HG03108 (cell line): Measurements from ENCODE around the gene TPTE2.
"Not testable (repeated sequence)": the region's sequence is repeated elsewhere in the genome, so short reads cannot be mapped to it uniquely, and the experiment has no call there.

Experiments
- ATAC-seq: cut with Tn5 transposase; IDR thresholded peaks from one replicate; pipeline ENCODE4 v1.9.1; 2021; ENCODE audit warnings: moderate library complexity; ENCODE audit not compliant: unreplicated experiment

Gene TPTE2

GRCh38 chr13:19572280-19572679, 10.9 kb upstream of the TPTE2 start:
- no peak for ATAC-seq

- ATAC-seq, result peak; percentile 66
These were observed 6.6 kb upstream of the TPTE2 start for GRCh38 chr13:19567820-19568534.

DNA sequence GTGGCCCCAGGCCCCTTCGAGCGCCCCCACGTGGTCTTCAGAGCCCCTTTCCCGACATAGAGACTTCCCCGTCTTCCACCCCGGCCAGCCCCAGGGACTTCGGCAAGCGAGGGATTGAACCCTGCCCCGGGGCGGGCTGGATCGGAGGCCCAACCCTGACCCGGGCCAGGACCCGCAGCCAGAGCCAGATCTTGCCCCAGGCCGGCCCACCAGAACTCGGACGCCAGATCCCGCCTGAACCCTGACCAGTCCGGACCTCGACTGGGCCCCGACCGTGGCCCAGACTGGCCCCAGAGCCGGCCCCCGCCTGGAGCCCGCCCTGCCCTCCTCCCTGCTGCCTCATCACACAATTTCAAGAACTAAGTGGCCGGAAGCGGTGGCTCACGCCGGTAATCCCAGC, 253 bp upstream of the TPTE2 start:
- ATAC-seq, result no peak

DNA sequence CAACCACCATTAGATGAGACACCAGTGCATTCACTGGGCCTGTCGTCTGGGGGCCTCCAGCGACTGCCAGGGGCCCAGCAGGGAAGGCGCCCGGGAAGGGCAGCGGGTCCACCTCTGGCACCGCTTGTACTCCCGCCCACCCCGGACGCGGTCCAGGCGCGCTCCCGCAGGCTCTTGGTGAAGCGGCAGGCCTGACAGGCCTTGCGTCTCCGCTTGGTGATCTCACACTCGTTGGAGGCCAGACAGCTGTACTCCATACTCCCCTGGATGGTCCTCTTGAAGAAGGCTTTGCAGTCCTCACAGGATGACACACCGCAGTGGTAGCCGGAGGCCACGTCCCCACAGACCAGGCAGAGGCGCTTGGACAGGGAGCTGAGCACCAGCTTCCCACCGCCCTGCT, 660 bp downstream of the TPTE2 start:
- ATAC-seq, result not testable (repeated sequence)

DNA sequence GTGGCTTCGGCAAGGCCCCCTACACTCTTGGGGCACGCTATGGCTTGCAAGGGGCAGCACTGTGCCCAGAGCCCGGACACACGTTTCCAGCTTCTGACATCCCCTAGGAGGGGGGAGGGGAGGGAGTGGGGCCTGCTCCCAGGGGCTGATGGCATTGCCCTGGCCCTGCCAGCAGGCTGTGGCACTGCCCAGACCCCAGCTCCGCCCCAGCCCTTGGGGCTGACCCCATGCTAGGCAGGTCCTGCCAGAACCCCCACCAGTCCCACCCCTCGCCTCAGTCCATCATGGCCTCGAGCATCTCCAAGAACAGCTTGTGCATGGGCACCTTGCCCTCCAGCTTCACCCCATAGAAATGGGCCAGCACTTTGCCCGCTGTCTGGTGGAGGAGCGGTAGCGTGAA, 1.6 kb downstream of the TPTE2 start:
- not testable (repeated sequence) for ATAC-seq

DNA sequence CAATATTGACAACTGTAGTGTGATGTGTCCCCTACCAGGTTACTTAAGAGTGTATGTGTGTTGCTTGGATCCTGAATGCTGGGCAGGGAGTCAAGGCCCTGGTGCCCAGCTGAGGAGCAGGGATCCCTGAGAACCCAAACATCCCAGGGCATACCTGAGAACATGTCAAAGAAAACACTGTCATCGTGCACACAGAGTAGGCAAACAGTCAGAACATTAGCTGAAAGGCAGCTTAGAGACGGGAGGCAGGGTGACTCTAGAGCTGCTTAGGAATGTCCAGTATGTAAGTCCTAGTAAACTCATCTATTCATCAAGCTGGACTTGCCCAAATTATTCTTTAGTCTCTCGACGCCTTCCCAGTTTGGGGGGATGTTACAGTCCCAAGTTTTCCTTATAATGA, 4.0 kb downstream of the TPTE2 start:
- not testable (repeated sequence) for ATAC-seq

GRCh38 chr13:19549245-19549644, 12.1 kb downstream of the TPTE2 start:
- ATAC-seq, result not testable (repeated sequence)

GRCh38 chr13:19525634-19526033, 35.7 kb downstream of the TPTE2 start:
- ATAC-seq, result not testable (repeated sequence)

DNA sequence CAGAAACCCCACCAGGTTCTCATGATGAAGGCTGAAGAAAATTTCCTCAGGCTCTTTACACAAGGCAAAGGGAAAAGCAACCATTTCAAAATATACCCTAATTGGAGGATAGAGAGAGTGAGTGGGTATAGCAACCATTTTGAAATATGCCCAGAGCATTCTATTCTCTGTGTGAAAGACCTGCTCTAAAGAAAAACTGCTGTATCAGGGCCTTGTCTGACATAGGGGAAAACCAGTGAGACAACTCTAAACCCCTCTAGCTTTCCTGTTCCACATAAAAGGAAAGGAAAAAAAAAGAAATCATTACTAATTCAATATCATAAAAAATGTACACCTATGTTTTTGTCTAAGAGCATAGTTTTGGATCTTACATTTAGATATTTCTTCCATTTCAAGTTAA, 42.3 kb downstream of the TPTE2 start:
- no peak for ATAC-seq

DNA sequence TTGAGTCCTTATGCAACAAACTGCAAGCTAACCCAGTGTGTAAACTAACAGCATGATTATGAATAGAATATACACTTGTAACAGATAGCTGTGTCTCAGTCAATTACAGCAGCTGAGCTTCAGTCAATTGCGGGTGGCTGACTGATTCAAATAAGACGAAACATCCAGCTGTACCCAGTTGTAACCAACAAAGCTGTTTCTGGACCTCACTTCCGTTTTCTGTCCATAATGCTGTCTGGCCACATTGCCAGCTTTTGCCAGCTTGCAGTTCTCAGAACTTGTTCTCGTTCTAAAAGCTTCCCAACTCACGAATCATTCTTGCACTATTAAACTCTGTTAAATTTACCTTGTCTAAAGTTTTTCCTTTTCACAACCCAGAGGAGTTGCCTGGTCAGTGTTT, 53.7 kb downstream of the TPTE2 start:
- ATAC-seq, result not testable (repeated sequence)

DNA sequence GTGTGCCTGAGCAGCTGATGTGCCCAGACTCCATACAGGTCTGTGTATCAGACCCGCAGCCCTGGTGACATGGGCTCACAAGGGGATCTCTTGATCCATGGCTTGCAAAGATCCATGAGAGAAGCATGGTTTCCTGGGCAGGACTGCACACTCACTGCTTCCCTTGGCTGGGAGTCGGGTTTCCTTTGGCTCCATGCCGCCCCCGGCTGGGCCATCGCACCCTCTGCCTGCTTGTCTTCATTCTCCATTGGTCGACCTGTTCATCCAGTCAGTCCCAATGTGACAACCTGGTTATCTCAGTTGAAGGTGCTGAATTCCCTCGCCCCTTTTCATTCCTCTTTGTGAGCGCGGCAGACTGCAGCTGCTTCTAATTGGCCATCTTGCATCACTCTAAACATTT, 101.2 kb downstream of the TPTE2 start:
- not testable (repeated sequence) for ATAC-seq

- ATAC-seq, result not testable (repeated sequence)
These were observed 122.2 kb downstream of the TPTE2 start for GRCh38 chr13:19439056-19439686.

DNA sequence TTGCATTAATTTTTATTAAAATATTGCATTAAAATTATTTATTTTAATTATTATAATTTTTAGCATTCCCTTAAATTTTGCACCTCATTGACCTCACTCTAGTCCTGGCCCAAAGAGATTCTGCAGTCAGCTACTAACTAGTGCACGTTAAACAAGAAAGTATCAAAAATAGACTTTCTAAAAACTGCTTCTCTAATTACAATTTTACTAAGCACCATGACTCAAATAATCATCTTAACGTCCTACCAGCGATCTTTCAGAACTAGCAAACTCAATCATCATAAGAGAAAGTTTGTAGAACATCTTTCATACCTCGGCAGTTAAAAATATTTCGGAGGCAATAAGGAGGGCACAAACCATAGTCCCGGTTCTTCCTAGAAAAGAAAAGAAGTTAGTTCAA, 123.6 kb downstream of the TPTE2 start:
- not testable (repeated sequence) for ATAC-seq

DNA sequence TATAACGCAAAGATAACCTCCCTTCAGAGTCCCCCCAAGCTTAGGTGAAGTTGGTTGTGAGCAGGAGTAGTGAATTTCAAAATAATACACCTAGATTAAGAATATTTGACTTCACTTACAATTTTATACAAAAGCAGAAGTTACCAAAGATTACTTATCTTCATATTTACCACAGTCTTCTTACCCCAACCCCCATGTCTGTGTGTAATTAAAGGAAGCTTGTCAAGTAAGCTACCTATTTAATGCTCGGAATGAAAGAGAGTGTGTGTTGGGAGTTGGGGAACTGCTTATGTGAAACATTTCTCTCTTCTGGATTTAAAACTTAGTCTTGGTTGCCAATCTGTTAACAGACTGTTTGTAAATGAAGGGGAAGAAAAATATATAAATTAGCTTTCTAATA, 139.1 kb downstream of the TPTE2 start:
- not testable (repeated sequence) for ATAC-seq

DNA sequence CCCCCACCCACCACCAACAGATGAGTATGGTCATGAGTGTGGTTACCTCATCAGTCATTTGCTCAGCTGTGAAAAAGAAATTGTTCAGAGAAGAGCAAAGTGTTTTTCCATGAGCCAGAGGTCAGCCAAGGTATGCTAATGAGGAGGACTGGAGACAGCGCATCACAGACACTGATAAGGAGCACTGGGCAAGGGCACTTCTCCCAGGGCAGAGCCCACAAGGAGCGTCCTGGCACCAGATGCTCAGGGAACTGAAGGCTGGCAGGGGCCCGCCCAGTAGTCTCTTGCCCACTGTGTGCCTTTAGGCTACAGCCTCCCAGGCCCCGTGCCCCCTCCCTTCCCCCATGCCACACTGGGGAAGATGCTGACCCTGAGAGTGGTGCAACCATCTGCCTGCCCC, 148.8 kb downstream of the TPTE2 start:
- ATAC-seq, result not testable (repeated sequence)

DNA sequence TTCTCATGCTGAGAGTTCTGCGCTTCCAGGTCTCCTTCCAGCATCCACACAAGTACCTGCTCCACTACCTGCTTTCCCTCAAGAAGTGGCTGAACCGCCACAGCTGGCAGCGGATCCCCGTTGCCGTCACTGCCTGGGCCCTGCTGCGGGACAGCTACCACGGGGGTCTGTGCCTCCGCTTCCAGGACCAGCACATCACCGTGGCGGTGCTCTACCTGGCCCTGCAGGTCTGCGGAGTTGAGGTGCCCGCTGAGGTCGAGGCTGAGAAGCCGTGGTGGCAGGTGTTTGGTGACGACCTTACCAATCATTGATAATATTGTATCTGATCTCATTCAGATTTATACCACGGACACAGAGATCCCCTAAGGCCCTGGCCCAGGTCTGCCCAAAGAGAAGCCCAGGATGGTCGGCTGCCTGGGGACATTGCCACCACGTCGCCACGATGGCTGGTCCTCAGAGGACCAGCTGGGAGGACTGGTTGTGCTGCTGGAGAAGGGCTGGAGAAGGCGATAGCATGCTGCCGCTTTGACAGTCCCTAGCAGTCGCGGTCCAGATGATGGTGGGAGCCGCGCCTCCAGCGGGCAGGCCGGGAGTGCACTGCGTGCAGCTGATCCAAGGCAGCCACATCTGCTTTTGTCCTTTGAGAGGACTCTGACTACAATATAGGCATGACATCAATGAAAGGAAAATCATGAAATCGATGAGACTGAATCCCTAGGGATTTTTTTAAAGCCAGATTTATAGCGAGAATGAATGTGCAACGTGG, 178.4 kb downstream of the TPTE2 start:
- ATAC-seq, result not testable (repeated sequence)

DNA sequence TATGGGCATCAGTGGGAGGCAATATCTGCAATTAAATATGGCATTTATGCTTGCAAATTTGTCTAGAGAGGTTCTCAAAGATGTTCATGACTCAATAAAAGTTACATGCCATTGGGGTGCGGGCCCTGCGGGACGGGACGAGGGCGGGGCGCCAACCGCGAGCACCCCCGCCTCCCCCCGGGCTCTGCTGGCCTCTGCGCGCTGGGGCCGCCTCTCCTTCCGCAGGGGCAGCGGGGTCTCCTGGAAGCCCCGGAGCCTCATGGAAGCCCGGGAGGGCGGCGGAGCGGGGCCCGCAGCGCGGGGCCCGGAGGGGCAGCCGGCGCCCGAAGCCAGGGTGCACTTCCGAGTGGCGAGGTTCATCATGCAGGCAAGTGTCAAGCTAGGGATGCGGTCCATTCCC, 179.2 kb downstream of the TPTE2 start:
- no peak for ATAC-seq
